Stimulated activated naive CD8-positive, alpha-beta T cell treated with anti-CD3 and anti-CD28 coated beads, Interleukin-15, Interleukin-2, amounts not matched to agents 100 ng/mL and 50 ng/mL, for 24 hours (primary cell): ENCODE data around the gene MECR.
"Not testable (repeated sequence)": the region's sequence is repeated elsewhere in the genome, so short reads cannot be mapped to it uniquely, and the experiment has no call there.

ENCODE experiments used
- H3K27ac Mint-ChIP-seq: one replicate; pipeline ENCODE4 v1.8.0; 2021; ENCODE audit warnings: mild to moderate bottlenecking, mixed read lengths
- H3K27me3 Mint-ChIP-seq: one replicate; pipeline ENCODE4 v1.8.0; 2021; ENCODE audit warnings: mixed read lengths
- H3K36me3 Mint-ChIP-seq: one replicate; pipeline ENCODE4 v1.8.0; 2021; ENCODE audit warnings: low read depth, mixed read lengths
- H3K4me1 Mint-ChIP-seq: one replicate; pipeline ENCODE4 v1.8.0; 2021; ENCODE audit warnings: low read depth, mixed read lengths
- H3K4me3 Mint-ChIP-seq: one replicate; pipeline ENCODE4 v1.8.0; 2021; ENCODE audit warnings: mild to moderate bottlenecking, mixed read lengths
- H3K9me3 Mint-ChIP-seq: one replicate; pipeline ENCODE4 v1.8.0; 2021; ENCODE audit warnings: mixed read lengths

The MECR gene

DNA sequence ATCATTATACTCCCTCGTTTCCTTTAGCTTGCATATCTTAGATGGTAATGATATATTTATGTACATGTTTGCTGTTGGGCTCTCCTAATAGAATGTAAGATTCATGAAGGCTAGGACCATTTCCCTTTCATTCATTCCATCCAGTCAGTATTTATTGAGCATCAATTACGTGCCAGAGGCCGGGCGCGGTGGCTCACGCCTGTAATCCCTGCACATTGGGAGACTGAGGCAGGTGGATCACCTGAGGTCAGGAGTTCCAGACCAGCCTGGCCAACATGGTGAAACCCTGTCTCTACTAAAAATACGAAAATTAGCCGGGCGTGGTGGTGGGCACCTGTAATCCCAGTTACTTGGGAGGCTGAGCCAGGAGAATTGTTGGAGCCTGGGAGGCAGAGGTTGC lies 4.1 kb upstream of the MECR start:
- H3K36me3 Mint-ChIP-seq, H3K4me3 Mint-ChIP-seq, H3K9me3 Mint-ChIP-seq, H3K27ac Mint-ChIP-seq: not testable (repeated sequence)
- Mint-ChIP-seq H3K27me3 (peaks cover 38% of the 10 kb centered on the region), H3K4me1 (peaks cover 37% of the 10 kb centered on the region)

DNA sequence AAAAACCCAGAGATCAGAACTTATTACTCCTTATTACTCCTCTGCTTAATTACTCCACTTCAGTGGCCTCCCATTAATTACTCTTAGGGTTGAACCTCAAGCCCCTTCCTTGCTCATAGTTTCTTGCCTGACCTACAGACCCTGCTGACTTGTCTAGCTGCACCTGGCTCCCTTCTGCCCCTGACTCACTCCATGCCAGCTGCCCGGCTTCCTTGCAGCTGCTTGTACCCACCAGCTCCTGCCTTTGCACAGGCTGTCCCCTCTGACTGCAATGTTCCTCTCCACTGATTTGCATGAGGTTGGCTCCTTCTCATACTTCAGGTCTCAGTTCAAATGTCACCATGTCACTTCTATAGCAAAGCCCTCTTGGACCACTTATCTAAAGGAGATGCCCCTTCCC lies 3.7 kb upstream of the MECR start:
- peaks cover 34% of the 10 kb centered on the region for H3K27me3 Mint-ChIP-seq
- no peak overlapping the region for H3K27ac Mint-ChIP-seq
- H3K4me3 Mint-ChIP-seq: no peak overlapping the region
- H3K4me1 Mint-ChIP-seq: peaks cover 41% of the 10 kb centered on the region
- no peaks in the 10 kb centered on the region for H3K36me3 Mint-ChIP-seq
- H3K9me3 Mint-ChIP-seq: no peaks in the 10 kb centered on the region

DNA sequence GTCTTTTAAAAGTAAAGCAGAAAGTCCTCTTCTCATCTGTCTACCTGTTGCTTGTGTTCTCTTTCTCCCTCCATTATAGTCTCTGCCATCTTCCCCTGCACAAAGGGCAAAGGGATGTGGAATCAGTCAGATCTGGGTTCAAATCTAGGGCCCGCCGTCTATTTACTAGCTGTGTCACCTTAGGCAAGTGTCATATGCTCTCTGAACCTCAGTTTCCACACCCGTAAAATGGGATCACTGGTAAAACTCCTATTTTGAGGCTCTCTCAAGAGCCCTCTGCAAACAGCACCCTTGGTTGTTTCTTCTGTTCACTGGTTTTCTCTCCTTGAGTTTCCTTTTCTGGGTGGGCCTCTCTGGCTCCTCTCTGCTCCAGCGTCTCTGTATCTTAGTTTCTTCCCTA lies 3.0 kb upstream of the MECR start:
- no peaks in the 10 kb centered on the region for H3K9me3 Mint-ChIP-seq
- H3K27me3 Mint-ChIP-seq: peaks cover 26% of the 10 kb centered on the region
- H3K27ac Mint-ChIP-seq: no peak overlapping the region
- H3K4me1 Mint-ChIP-seq: peaks cover 45% of the 10 kb centered on the region
- no peaks in the 10 kb centered on the region for H3K36me3 Mint-ChIP-seq
- H3K4me3 Mint-ChIP-seq: no peak overlapping the region

DNA sequence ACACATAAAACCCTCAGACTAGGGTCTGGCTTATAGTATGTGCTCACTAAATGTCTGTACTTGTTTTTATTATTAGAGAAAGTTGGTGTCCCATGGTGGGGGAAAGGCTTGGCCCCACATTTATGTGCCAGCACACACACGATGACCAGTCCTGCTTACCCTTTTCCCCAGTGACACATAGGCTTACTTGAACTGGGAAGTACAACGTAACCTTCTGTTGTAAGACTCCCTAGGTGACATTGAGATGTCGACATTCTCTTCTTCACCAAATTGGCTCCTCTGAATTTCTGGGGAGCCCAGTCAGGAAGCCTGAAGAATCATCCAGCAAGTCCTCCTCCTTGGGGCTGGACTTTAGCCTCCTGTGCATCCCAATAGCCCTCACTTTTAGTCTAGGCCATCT lies 1.7 kb upstream of the MECR start:
- no peaks in the 10 kb centered on the region for H3K9me3 Mint-ChIP-seq
- no peaks in the 10 kb centered on the region for H3K36me3 Mint-ChIP-seq
- H3K27me3 Mint-ChIP-seq: peaks cover 19% of the 10 kb centered on the region
- peaks cover 42% of the 10 kb centered on the region for H3K4me1 Mint-ChIP-seq
- no peak overlapping the region for H3K4me3 Mint-ChIP-seq
- no peak overlapping the region for H3K27ac Mint-ChIP-seq

DNA sequence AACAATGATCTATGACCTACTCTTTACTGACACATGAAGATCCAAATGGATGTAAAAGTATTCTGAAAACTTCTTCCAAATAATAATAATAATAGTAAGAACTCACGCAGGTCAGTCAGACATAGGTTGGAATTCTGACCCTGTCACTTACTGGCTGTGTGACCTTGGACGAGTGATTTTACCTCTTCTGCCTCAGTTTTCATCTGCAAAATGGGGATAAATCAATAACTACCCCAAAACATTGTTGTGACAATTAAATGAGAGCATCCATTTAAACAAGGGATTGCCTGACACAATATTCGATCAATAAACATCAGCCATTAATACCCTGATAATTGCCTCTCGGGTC lies 556 bp downstream of the MECR start:
- Mint-ChIP-seq H3K27me3 (peaks cover 6% of the 10 kb centered on the region), H3K4me3 (peak overlapping the region; percentile 97), H3K36me3 (no peaks in the 10 kb centered on the region), H3K4me1 (peaks cover 30% of the 10 kb centered on the region), H3K9me3 (no peaks in the 10 kb centered on the region), H3K27ac (peak overlapping the region; percentile 93)

DNA sequence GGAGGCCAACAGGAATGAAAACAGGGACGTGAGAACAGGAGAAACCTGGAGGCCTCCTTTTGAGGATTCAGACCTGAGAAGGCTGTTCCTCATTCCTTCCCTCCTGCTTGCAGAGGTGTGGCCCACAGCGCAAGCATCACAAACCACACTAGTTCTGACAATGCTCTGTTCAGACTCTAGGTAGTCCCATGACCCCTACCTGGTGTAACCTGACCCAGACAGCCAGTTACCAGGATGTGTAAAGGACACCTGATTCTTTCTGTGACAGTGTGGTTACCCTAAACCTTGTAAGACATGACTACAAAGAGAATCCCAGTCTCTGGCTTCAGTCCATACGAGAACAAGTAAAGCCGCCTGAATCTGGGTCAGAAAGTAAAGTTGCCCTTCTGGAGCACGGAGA lies 3.2 kb downstream of the MECR start:
- H3K27ac Mint-ChIP-seq: no peak overlapping the region
- peaks cover 30% of the 10 kb centered on the region for H3K4me1 Mint-ChIP-seq
- no peaks in the 10 kb centered on the region for H3K9me3 Mint-ChIP-seq
- H3K4me3 Mint-ChIP-seq: no peak overlapping the region
- no peaks in the 10 kb centered on the region for H3K27me3 Mint-ChIP-seq
- H3K36me3 Mint-ChIP-seq: peaks cover 12% of the 10 kb centered on the region

DNA sequence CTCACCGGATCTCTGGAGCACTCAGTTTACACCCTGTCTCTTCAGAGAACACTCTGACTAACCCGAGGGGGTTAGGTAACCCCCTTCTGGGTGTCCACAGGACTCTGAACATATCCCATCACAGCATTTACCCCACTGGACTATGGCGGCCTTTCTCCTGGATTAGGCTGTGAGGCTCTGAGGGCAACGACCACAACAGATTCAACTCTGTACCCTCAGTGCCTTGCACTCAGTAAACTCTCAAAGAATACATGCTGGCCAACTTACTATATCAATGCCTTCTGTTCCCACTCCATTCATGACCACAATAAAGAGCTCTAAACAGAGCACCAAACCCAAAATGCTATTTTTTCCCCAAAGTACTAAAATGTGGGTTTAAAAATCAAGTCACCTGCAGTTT lies 5.4 kb downstream of the MECR start:
- H3K9me3 Mint-ChIP-seq: no peaks in the 10 kb centered on the region
- H3K36me3 Mint-ChIP-seq: peaks cover 25% of the 10 kb centered on the region
- no peaks in the 10 kb centered on the region for H3K27me3 Mint-ChIP-seq
- H3K4me1 Mint-ChIP-seq: peaks cover 19% of the 10 kb centered on the region
- H3K27ac Mint-ChIP-seq: no peak overlapping the region
- H3K4me3 Mint-ChIP-seq: no peak overlapping the region

DNA sequence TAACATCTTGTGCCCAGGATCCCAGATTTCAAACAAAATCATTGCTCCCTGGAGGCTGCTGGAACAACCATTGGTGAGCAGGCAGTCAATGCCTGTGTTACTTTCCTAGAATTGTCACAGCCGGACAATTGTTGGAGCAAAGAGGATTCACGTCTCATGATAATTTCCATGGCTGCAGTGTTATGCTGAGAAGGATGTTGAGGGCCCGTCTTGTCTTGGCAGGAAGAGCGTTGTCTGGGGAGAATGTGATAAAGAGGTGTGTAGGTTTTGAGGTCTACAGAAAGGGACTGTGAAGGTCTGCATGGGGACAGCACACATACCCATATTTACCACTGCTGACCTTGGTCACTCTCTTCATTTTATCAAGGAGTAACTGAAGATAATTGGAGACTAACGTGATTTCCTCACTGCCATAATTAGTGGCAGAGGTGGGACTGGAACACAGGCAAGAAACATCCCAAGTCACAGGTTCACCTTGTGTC lies 6.3 kb downstream of the MECR start:
- Mint-ChIP-seq H3K27me3 (no peaks in the 10 kb centered on the region), H3K36me3 (peaks cover 27% of the 10 kb centered on the region), H3K4me3 (no peak overlapping the region), H3K27ac (no peak overlapping the region), H3K4me1 (peaks cover 9% of the 10 kb centered on the region), H3K9me3 (no peaks in the 10 kb centered on the region)

DNA sequence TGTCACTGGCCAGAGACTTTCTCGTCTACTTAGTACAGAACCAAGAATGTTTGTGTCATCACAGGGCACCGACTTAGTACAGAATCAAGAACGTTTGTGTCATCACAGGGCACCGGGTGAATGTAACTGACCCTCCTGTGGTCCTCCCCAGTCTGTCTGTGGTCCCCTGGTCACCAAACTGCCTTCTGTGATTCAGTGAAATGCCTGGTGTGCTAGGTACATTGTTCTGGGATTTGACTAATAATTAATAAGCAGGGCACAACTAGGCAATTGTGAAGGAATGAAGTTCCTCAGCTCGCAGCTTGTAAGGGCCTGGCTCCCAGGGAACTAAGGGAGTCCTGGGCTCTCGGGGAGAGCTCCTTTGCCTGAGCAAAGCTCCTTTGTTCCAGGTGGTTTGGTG lies 7.2 kb downstream of the MECR start:
- H3K9me3 Mint-ChIP-seq: no peaks in the 10 kb centered on the region
- H3K4me1 Mint-ChIP-seq: peaks cover 2% of the 10 kb centered on the region
- H3K36me3 Mint-ChIP-seq: peaks cover 30% of the 10 kb centered on the region
- no peak overlapping the region for H3K4me3 Mint-ChIP-seq
- no peaks in the 10 kb centered on the region for H3K27me3 Mint-ChIP-seq
- H3K27ac Mint-ChIP-seq: no peak overlapping the region

DNA sequence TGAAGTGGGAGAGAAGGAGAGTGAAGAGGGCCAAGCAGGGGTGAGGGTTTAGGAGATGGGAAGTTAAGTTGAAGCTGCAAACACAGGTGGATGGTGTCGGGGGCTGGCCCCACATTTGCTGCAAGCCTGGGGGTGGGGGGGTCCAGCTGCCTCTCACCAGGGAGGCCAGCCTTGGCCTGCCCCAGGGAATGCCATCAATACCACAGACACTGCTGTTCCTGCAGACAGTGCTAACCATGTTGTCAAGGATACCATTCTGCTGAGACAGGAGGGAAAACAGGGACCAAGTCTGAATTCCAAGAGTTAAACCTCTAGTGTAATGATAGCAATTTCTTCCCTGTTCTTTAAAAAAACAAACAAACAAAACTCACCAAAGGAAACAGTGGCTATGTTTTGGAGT lies 8.0 kb downstream of the MECR start:
- H3K36me3 Mint-ChIP-seq: peaks cover 30% of the 10 kb centered on the region
- H3K4me1 Mint-ChIP-seq: peaks cover 9% of the 10 kb centered on the region
- H3K27ac Mint-ChIP-seq: no peak overlapping the region
- no peak overlapping the region for H3K4me3 Mint-ChIP-seq
- no peaks in the 10 kb centered on the region for H3K9me3 Mint-ChIP-seq
- H3K27me3 Mint-ChIP-seq: no peaks in the 10 kb centered on the region

DNA sequence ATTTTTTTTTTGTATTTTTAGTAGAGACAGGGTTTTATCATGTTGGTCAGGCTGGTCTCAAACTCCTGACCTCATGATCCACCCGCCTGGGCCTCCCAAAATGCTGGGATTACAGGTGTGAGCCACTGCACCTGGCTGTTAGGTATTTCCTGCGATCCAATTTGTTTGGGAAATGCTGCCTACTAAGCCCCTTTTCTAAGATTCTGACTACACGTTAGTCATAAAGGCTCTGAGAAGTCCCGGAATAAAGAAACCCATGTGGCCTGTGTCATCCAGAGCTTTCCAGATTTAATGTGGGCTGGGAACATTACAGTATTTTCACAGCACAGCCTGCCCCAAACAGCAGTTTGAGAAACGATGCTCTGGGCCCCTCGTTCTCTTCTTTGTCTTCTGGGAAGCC lies 8.5 kb downstream of the MECR start:
- H3K27ac Mint-ChIP-seq, H3K27me3 Mint-ChIP-seq, H3K4me1 Mint-ChIP-seq, H3K4me3 Mint-ChIP-seq, H3K9me3 Mint-ChIP-seq: not testable (repeated sequence)
- H3K36me3 Mint-ChIP-seq: peaks cover 30% of the 10 kb centered on the region

DNA sequence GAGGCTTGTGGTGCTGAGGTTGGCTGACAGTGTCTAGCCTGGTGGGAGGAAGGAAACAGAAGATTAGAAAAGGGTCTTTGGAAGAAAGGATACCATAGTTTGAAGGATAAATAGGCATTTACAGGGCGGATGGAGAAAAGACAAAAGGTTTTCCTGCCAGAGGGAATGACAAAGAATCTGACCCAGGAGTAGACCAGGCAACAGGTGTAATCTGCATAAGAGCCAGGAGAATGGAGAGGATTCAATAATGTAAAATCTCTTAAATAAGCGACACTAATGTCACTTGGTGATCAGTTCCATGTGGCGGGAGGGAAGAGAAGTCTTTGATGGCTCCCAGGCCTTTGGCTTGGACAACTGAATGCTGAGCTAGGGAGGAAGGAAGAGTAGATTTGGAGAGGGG lies 9.4 kb downstream of the MECR start:
- no peaks in the 10 kb centered on the region for H3K27me3 Mint-ChIP-seq
- no peak overlapping the region for H3K27ac Mint-ChIP-seq
- H3K4me3 Mint-ChIP-seq: no peak overlapping the region
- H3K4me1 Mint-ChIP-seq: peaks cover 9% of the 10 kb centered on the region
- peaks cover 34% of the 10 kb centered on the region for H3K36me3 Mint-ChIP-seq
- H3K9me3 Mint-ChIP-seq: no peaks in the 10 kb centered on the region

DNA sequence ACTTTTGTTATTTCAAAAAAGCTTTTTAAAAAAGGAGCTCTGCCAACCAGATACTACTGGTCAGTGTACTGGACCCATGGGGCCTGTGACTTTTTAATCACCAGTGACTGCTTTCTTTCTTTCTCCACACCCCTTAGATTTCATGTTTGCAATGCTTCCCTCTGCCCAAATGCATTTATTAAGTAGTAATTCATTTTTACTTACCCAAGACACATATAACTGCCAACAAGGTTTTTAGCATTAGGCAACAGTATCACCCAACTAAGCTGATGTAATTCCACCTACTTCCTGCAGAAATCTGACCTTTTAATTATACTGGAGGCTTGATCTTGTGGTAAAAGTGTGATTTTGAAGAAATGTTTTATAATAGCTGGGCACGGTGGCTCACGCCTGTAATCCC lies 12.5 kb downstream of the MECR start:
- Mint-ChIP-seq H3K27me3 (no peaks in the 10 kb centered on the region), H3K27ac (peak overlapping the region; percentile 1)

DNA sequence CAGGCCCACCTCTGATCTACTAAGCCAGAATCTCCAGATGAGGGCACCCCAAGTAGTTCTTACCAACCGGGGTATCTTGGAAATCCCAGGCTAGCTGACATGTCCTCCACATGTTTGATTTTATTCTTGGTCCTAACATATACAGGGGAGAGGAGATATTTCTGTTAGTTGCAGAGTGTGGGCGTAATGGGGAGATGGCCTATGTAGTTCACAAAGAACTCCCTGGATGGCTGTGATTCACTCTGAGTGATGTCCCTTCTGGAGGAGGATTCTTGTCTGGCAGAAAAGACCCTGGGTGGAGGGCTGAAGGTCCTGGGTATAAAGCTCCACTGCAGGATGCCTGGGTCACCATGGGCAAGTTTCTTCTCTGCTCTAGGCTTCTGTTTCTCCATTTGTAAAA lies 13.1 kb downstream of the MECR start:
- H3K4me1 Mint-ChIP-seq: peaks cover 9% of the 10 kb centered on the region
- H3K27ac Mint-ChIP-seq: no peak overlapping the region
- no peak overlapping the region for H3K4me3 Mint-ChIP-seq
- H3K36me3 Mint-ChIP-seq: peaks cover 47% of the 10 kb centered on the region
- no peaks in the 10 kb centered on the region for H3K9me3 Mint-ChIP-seq
- H3K27me3 Mint-ChIP-seq: no peaks in the 10 kb centered on the region

More for the DNA sequence above, 12.5 kb downstream of the MECR start:
- Mint-ChIP-seq H3K4me1 (peaks cover 9% of the 10 kb centered on the region), H3K9me3 (no peaks in the 10 kb centered on the region), H3K36me3 (peaks cover 45% of the 10 kb centered on the region), H3K4me3 (no peak overlapping the region)

DNA sequence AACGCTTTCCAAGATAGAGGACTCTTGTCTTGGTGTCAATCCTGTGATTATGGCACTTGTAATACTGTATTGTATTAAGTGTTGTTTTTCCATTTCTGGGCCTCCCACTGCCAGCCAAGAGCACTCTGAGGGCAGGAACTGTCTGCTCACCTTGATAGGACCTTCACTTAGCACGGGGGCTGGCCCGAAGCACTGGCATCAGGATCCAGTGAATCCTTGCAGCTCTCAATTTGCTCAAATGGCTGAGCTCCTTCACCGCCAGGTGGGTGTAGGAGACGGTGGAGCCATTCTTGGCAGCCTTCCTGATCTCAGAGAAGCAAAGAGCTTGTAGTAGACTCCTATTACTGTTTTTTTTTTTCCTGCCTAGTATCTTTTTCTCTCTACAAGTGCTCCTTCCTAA lies 17.7 kb downstream of the MECR start:
- Mint-ChIP-seq H3K9me3 (no peaks in the 10 kb centered on the region), H3K36me3 (peaks cover 49% of the 10 kb centered on the region), H3K27ac (no peak overlapping the region), H3K27me3 (no peaks in the 10 kb centered on the region), H3K4me1 (peaks cover 3% of the 10 kb centered on the region), H3K4me3 (no peak overlapping the region)

DNA sequence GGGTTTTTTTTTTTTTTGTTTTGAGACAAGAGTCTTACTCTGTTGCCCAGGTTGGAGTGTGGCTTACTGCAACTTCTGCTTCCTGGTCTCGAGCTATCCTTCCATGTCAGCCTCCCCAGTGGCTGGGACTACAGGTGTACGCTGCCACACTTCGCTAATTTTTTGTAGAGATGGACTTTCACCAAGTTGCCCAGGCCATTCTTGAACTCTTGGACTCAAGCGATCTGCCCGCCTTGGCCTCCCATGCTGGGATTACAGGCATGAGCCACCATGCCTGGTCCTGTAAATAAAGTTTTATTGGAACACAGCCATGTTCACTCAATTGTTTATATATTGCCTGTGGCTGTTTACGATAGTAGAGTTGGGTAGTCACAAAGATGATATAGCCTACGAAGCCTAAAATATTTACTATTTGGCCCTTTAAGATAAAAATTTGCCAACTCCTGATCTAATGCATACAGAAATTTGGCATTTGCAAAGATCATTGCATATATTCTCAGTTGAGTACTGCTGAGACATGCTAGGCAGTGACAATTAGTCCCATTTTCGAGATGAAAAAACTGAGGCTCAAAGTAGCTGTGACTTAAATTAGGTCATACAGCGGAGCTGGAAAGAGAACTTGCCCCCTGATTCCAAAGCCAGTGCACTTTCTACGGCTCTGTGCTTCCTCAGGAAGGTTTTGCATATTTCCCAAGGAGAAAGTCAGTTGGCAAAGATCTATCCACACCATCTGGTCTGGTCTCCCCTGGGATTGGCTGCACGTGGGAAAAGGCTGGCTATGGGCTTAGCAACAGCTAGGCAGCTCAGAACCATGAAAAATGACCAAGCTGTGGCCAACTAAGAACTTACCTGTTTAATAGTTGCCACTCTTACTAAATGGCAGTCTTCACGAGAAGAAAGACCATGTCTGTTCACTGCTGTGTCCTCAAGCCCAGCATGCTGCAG lies 19.4 kb downstream of the MECR start:
- H3K4me3 Mint-ChIP-seq: no peak overlapping the region
- H3K27ac Mint-ChIP-seq: no peak overlapping the region
- H3K36me3 Mint-ChIP-seq: peaks cover 46% of the 10 kb centered on the region
- no peaks in the 10 kb centered on the region for H3K27me3 Mint-ChIP-seq
- H3K4me1 Mint-ChIP-seq: no peaks in the 10 kb centered on the region
- H3K9me3 Mint-ChIP-seq: no peaks in the 10 kb centered on the region
